Astrocyte (in vitro differentiated cells and primary cell): ENCODE data around the gene POSTN.

Experiments used
- CTCF ChIP-seq: IDR thresholded peaks from 2 replicates; pipeline ENCODE4 v1.5.1; 2011; ENCODE audit warnings: low read depth, mild to moderate bottlenecking, inconsistent platforms, low read length, moderate library complexity; ENCODE audit not compliant: insufficient read depth
- EZH2 ChIP-seq: IDR thresholded peaks from 2 replicates; pipeline ENCODE4 v1.6.1; 2012; ENCODE audit warnings: mild to moderate bottlenecking, low read length, inconsistent platforms; ENCODE audit not compliant: insufficient read depth

DNA sequence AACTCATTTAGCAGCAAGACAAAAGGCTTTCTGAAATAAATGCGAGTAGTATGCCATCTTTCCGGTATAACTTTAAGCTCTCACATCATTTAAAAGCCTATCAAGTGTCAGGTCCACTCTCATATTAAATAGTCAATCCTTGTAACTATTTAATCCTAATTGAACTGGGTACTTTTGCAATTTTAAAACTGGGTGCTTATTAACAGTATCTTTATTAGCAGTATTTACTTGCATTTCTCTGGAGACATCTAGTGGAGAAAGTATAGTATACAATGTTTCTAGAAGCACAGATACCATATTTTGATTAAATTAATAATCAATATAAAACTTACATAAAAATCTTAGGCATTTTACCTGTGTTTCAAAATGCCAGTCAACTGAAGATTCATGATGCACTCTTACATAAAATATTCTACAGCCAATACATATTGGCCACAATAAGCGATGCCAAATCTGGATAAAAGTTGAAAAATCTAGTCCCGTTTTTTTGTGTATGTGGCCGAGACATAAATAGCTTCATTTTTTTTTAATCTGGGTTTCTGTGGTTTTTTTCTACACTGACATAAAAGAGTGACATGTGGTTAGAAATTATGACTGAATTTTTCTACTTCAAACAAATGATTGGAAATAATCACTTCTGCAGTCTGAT is 4.3 kb upstream of the POSTN start:
- no peak for TF ChIP-seq EZH2
- peak; percentile 35 for TF ChIP-seq CTCF
